A204.1 (cell line): Measurements from ENCODE around the gene SMCHD1.

Experiments used
- FAIRE-seq: peaks from 2 replicates; lab custom pipeline; 2012; peaks lifted over from hg19 to GRCh38; lab: Jason Lieb, UNC

The SMCHD1 gene

DNA sequence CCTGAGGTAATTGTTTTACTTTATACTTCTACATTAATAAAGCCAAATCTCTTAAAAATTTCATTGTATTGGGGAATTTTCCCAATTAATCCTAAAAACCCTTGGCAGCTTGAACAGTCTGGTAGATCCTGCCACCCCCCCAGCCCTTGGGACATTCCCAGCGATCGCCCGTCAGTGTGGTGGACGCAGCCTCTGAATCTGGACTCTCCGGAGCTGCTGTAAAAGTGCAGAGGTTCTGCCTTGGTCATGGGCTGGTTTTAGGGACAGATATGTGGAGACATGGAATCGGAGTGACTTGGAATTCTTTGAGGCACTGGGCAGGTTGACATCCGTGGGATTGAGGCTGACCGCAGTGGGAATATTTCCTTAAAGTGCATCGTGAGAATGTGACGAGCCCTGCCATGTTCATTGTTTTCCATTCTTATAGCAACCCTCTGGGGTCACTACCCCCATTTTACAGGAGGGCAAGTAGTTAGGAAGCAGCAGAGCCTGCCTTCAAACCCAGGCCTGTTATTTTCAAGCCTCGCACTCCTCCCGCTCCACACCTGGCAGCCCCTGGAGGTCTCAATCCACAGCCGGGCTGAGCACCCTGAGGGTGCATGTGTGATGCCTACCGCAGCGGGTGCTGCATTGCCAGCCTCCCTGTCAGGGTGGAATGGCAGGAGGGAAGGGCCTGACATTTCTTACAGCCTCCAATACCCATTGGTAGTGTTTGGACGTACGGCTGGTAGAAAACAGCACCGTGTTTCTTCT is 197.8 kb downstream of the SMCHD1 start:
- FAIRE-seq: no peak

DNA sequence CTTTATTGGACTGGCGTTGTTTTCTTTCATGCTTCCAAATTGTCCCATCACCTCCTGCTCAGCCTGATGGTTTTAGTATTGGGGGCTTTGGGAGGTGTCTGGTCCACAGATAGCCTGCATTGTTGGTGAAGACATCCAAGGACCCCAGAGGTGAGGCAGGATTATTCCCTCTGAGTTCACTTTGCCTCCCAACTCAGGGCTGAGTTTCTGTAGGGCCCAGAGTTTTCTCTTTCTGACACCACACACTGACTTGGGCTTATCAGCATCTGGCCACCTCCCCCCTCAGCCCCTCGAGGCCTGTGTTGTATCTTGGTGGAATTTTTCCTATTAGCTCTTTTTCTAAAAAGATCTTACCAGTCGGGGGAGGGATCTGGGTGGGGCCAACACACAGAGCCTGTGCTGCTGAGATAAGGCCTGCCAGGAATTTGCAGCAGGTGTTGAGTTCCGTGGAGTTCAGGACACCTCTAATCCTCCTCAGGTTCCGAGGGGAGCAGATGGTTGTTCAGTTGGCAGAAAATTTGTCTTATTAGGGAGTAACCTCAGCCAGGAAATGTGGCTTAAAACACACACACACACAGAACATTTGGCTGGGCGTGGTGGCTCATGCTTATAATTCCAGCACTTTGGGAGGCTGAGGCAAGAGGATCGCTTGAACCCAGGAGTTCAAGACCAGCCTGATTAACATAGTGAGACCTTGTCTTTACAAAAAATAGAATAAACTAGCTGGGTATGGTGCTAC is 198.6 kb downstream of the SMCHD1 start:
- FAIRE-seq: no peak
